22Rv1 (cell line): ENCODE results near the gene REV1.

Experiments
- CTCF ChIP-seq: fragments of 450-650 bp; IDR thresholded peaks from 2 replicates; pipeline ENCODE4 v1.5.1; 2017; ENCODE audit warnings: mild to moderate bottlenecking
- ZFX ChIP-seq: fragments of 450-650 bp; IDR thresholded peaks from 2 replicates; pipeline ENCODE4 v1.6.1; 2017; ENCODE audit warnings: antibody characterized with exemption, borderline replicate concordance

GRCh38 chr2:99468155-99468554 is 21.7 kb downstream of the REV1 start:
- TF ChIP-seq CTCF (no peak), ZFX (no peak)
